ENCODE measurements around the gene TAL2.

DNA sequence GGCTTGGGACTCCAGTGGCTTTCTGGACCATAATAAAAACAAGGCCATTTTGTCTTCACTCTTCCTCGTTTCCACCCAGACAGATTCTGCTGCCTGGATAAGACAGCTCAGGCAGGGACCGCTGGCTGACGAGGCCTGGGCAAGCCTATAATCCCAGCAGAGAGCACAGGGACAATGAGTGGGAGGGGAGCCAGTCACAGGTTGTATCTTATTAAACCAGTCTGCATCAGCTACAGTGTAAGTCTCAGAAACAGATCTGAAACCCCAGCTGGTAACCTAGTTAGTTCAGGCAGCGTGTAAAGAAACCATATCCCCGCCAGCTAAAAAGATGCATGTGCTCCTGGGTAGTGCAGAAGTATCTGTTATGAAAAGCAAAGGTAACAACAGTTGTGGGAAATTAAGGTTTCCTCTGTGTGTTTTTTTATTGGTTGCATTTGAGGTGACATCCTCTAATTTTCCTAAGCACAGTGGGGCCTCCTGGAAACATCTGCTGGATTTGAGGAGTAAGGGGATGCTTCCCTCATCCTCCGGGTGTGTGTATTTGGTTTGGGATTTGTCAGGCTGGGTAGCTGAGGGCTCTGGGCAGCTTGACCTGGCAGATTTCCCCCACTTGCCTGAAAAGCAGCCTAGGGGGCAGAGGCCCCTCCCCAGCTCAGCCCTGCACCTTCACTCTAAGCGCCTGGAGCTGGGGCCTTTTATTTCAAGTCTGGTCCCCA, 15.2 kb upstream of the TAL2 start:
- TF ChIP-seq, protein P1, sequence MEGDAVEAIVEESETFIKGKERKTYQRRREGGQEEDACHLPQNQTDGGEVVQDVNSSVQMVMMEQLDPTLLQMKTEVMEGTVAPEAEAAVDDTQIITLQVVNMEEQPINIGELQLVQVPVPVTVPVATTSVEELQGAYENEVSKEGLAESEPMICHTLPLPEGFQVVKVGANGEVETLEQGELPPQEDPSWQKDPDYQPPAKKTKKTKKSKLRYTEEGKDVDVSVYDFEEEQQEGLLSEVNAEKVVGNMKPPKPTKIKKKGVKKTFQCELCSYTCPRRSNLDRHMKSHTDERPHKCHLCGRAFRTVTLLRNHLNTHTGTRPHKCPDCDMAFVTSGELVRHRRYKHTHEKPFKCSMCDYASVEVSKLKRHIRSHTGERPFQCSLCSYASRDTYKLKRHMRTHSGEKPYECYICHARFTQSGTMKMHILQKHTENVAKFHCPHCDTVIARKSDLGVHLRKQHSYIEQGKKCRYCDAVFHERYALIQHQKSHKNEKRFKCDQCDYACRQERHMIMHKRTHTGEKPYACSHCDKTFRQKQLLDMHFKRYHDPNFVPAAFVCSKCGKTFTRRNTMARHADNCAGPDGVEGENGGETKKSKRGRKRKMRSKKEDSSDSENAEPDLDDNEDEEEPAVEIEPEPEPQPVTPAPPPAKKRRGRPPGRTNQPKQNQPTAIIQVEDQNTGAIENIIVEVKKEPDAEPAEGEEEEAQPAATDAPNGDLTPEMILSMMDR (conservative IDR thresholded peaks at IDR 0.05), result no peak
- no peak for TF ChIP-seq ZFX (IDR thresholded peaks at IDR 0.05)
